HG02852 (cell line): Measurements from ENCODE around the gene APOM.

Source experiments
- ATAC-seq: cut with Tn5 transposase; IDR thresholded peaks from one replicate; pipeline ENCODE4 v1.9.1; 2021; ENCODE audit warnings: mild to moderate bottlenecking, moderate library complexity; ENCODE audit not compliant: unreplicated experiment

APOM gene

DNA sequence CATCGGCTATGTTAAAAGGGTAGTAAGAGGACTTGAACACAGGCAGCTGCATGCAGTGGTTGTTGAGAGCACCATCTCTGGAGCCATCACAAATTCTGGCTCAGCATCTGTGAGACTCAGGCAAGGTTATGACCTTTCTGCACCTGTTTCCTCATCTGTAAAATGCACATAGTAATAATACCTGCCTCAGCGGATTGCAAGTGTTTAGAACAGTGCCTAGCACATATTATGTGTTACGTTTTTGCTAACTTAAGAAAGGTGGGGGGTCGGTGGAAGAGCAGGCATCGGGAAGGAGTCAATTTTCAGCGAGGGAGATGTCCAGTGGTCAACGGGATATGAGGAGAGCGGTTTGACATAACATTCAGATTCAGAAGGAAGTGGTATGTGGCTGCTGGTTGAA lies 22.3 kb downstream of the APOM start:
- no peak for ATAC-seq

DNA sequence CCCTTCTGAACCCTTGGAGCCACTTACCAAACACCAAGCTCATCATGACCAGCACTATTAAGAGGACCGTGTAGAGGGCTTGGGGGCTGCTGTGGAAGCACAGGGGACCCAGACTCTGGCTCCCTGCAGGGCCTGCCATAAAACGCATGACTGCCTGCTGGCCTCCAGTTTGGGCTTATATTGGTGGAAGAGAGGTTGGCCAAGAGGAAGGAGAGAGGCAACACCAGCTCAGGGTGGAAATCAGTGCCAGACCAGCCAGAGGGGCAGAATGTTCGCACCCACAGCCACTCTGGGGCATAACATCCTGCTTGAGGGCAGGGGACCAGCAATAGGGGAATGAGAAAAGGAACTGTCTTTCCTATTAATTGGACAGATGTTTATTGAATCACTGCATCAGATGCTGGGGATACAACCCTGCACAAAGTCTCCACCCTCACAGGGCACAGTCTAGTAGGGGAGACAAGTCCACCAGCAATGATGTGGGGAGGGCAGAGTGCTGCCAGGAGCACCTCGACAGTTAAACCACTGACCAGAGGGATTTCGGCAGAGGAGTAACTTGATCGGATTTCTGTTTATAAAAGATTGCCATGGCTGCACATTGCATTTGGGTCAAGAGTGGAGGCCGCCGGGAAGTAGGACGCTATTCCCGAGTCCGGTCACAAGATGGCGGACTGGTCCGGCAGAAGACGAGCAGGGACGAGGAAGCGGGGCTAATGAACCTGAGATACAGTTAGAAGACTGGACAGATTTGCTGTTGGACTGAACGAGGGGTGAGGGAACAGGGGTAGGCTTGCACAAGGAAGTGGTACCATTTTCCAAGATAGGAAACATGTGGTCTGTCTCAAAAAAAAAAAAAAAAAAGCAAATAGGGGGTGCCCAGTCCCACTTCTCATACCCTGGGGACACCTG lies 24.8 kb downstream of the APOM start, which contains the start of gene LY6G5C:
TSS of gene LY6G5C (minus strand) at position 842 of the 909 bp plus-strand sequence. CDS start at position 148, 694 bp downstream.
- no peak for ATAC-seq

DNA sequence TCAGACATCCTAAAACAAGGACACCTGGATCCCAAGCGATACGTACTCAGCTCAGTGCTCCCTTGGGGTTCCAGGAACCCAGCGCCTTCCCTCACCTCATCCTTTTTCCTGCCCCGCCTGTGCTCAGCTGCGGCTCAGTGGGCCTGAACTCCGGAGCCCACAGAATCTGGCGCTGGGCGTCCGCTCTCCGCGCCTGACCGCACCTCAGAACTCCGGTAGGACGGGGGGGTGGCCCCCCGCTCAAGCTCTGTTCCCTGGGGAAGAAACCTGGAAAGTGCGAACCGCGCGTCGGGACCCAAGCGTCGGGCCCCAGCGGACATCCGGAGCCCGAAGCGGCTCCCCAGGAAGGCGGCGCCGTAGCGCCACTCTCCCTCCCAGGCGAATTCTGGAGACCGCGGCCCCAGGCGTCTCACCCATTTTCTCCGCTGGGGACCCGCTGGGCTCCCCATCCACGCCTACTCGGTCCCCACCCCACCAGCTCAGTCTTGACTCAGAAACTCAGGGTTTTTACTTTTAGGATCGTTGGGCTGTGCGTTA lies 25.5 kb downstream of the APOM start:
- ATAC-seq, result no peak

DNA sequence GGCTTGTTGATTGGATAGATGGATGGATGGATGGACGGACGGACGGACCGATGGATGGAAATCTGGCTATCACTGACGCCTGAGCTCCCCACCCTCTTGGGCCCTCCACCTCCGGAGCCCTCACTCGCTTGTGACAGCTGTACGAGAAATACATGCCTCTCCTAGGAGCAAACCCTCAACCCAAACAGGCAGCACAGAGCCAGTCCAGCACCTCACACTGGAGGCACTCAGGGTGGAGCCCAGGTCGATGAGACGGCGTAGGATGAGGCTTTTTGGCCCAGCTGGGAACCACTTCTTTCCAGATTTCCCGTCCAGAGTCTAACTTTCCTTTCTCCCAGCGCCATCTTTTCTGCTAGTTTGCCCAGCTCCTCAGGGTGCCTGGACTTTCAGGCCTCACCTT lies 27.9 kb downstream of the APOM start:
- ATAC-seq, result no peak

DNA sequence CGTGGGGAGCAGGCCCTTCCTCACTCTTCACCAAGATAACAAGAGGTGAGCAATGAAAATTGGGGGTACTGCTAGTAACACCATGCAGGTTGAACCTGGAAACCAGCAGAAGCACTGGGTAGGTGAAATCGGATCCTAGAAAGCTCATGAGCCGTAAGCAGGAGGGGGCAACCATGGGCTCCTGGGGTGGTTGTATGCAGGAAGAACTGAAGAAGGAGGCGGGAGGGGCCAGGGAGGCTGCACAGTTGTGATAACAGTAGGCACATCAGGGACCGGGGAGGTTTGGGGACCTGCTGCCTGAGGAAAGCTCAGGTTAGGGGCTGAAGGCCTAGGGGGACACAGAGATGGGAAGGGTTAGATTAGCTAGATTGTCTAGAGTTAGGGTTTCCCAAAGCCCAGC lies 30.8 kb downstream of the APOM start:
- no peak for ATAC-seq

DNA sequence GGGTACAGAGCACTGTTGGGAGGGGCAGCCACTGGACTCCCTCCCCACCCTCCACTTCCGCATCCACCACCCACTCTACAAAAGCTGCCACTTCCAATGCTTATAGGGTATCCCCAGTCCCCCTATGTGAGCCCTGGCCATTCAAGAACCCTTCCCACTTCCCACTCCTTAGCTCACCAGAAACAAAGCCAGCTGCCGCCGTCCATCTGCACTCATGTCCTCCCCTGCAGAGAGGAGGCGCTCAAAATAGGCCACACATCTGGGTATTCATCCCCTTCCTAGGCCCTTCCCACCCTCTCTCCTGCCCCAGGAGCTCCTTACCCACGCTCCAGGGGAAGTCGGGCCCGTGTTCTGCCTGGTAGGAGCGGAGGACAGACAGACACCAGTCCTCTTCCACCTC lies 31.6 kb downstream of the APOM start:
- no peak for ATAC-seq

DNA sequence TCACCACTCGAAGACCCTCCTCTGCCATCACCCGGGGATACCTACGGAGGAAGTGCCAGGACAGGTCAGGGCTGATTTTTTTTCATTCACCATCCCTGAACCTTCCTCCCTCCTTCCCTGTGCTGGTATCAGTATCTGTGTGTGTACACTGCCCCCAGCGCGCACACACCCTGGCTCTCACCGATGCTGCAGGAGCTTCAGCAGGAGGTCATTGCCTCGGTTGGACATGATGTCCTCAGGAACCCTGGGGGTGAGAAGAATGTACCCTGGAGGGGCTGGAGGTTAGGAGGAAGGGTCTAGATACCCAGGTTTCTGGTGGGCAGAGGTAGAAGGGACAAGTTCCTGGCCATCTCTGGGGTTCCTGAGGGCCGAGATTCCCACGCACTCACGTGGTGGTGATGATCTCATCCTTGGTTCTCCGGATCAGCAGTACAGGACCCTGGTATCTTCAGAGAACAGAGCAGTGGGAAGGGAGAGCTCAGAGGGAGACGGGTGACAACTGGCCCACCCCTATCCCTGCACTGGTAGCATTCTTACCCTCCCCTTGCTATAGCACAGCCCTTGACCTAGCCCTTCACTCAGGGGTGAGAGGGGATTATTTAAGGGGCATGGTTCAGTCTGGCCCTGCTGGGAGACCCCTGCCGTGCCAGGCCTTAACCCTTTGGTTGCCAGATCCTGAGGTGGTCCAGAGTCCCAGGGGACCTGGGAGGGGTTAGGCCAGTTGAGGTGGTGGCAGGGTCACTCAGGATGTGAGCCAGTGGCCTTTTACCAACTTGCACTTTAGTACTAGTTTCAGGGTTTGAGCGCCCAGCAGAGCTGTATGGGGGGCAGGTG lies 32.4 kb downstream of the APOM start:
- no peak for ATAC-seq

DNA sequence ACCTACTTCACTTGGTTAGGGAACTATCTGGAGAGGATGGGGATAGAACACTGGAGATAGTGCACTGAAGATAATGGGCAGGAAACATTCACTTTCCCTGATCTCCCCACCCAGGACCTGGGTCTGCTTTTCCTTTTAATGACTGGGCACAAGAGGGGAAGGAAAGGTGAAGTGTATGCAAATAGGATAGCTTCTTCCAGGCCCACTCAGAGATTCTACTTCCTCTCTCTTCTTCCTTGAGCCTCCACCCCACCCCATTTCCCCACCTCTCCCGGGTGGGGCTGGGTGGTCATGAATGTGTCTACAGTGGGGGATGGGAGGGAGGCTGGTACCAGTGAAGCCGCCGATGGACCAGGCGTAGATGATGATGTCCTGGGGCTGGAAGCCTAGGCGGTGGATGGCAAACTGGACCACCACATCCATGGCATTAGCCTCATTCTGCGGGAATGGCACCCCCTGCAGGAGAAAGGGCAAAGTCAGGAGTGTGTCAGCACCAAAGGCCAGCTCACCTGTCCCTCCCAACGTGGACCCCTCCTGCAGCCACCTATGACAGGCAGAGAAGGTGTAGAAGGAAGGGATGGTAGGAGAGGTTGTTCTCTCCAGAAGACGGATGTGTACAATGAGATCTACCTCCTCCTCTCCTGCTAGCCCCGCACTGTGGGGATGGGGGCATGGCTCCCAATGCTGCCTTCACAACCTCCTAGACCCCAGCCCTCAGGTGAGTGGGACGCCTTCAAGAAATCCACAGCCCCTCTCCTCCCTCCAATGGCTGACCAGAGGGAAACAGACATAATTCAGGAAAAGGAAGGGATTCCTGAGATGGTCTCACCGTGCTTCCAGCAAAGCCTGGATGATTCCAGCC lies 33.8 kb downstream of the APOM start:
- no peak for ATAC-seq

DNA sequence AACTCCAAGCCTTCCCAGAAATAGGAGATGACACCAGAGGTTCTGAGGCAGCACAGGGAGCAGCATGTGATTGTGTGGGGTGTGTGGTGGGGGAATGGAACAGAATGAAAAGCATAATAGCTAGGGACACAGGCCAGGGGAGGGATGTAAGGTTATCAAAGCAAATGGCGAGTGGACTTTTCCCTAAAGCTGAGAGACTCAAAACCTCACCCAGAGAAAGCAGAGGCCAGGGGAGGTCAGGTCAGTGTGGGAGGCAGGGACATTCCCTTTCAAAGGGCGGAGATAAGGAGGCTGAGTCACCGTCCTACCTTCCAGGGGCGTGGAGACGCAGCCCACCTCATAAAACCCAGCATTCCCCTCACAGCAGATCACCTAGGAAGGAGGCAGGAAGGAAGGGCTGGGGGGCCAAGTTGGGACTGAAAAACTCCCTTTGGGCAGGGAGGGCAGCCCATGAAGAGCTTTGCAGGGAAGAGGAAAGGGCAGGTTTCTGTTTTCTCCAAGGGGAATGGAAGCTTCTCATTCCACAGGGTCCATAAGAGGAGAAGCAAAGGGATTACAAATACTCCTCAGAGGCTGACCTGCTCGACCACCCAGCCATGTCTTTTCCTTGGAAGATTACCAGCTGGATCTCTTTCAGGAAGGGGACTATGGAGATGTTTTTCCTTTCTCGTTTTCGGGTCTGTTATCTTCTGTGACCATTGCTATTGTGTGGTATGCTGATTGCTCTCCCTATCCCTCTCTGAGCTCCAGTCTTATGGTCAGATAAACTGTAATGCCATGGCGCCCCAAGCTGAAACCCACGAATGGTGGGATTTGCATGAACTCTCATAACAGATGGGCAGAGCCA lies 34.8 kb downstream of the APOM start:
- no peak for ATAC-seq

DNA sequence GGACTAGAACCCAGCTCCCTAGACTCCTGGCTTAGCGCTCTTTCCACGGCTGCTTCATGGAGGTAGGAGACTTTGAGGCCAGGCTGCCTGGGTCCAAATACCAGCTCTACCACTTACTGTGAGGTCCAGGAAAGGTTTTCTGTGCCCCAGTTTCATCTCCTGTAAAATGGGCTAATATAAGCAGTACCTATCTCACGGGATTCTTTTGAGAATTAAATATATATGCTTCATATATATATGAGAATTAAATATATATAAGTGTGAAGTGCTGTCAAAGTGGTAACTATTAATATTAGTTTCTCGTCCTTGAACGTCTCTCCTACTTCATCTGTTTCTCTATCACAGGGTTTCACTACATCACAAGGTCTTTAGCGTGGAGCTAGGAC lies 35.4 kb downstream of the APOM start:
- no peak for ATAC-seq

DNA sequence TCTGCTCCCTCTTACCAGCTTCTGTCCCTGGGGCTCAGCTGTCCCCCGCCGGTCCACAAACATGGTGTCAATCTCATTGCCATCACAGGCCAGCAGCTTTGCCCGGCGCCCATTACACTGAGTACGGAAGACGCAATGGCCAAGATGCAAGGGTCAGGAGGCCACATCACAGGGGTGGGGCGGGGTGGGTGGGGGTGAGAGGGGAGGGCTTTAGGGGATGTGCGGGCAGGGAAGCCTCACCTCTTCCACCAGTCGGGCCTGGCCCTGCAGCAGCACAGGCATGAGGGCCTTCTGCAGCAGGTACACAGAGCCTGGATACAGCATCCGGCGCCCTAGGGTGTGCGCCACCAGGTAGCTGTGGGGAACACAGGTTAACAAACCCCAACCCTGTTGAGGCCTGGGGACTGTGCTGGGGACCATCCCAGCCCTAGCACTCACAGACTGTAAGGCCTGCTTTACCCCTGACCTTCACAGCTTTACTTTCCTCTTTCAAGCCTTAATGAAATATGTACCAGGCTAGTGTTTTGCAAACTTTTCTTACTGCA lies 35.9 kb downstream of the APOM start:
- no peak for ATAC-seq

DNA sequence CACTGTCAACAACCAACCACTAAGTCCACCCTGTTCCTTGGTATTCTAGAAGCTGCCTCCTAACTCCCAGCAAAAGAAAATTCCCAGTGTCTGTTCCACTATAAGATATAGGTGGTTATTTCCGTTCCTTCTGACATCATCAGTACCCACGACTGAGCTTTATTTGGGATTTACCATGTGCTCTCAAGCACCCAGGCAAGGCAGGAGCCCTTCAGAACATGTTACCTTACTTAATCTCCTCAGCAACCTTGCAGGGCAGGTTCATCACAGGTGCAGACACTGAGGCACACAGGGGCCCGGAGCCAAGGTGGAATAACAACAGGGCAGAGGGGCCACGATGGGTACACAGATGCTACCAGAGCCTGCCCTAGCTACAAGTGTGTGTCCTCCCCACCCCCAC lies 36.7 kb downstream of the APOM start:
- ATAC-seq, result no peak

DNA sequence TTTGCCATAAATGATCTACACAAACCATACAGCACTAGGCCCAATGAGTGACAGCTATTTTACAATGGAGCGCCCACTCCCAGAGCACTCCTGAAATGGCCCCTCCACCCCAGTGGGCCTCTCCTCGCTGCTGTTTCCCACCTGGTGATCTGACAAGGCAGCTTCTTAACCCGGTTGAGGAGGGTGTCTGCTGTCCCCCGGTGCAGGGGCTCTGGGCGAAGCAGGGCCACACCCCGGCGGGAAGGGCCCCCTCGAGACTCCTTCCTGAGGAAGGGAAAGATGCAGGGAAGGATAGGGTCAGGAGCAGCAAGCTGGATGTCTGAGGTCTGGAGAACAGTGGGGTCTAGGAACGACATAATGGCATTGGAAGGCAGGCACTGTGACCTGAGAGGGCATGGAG lies 37.2 kb downstream of the APOM start:
- ATAC-seq, result no peak

DNA sequence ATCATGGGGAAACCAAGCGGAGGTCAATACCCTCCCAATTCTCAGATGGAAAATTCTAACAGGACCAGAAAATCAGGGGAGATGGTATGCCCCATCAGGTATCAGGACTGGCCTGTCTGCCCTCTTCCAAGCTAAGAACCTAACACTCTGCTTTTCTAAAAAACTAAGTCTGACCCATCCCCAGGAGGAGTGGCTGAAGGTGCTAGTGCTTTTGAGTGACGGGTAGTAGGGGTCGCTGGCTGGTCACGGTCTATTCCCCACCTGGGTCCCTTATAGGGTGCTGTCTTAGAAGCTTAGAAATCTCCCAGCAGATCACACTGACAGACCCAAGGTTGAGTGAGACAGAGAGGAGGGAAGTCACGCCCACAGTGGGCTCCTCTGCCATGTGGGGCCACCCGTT lies 37.8 kb downstream of the APOM start:
- no peak for ATAC-seq

DNA sequence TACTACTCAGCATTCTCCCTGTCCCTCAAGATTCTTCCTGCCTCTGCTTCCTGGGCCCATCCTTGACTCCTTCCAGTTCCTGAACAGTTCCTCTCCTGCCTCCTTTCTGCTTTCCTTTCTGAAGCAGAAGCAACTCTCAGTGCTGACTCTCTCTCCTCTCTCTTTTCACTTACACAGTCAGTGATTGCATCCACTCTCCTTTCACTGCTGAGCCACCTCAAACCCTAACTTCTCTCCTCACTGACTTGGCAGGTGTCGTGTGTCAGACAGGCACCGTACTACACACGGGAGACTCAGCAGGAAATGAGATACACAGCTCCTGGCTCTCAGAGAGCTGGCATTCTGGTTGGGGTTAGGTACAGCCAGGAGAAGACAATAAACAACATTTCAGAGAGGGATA lies 41.9 kb downstream of the APOM start:
- ATAC-seq, result no peak

DNA sequence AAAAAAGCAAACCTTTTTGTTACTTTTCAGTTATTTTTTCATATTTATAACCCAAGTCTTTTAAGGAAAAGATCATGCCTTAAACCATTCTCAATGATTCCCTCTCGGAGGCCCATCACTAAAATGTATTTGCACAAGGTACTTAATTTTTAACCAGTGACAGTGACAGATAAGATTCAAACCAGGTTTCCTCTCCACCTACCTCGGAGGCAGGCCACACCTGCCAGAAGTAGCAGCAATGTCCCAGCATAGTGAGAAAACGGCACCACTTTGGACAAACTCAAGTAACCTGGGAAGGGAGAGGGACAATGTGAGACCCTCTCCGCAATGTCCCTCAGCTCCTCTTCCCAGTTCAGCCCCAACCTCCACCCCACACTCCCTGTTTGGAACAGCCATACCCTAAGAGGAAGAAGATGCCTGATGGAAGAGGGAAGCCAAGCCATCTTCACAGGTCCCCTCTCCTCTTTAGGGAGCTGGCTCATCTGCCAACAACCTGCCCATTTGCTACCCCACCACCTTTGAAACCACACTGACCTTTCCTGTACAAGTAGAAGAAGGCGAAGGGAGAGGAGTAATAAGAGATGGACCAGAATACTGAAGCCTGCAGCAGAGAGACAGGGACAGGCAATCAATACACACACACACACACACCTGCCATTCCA lies 45.2 kb downstream of the APOM start:
- ATAC-seq, result no peak

DNA sequence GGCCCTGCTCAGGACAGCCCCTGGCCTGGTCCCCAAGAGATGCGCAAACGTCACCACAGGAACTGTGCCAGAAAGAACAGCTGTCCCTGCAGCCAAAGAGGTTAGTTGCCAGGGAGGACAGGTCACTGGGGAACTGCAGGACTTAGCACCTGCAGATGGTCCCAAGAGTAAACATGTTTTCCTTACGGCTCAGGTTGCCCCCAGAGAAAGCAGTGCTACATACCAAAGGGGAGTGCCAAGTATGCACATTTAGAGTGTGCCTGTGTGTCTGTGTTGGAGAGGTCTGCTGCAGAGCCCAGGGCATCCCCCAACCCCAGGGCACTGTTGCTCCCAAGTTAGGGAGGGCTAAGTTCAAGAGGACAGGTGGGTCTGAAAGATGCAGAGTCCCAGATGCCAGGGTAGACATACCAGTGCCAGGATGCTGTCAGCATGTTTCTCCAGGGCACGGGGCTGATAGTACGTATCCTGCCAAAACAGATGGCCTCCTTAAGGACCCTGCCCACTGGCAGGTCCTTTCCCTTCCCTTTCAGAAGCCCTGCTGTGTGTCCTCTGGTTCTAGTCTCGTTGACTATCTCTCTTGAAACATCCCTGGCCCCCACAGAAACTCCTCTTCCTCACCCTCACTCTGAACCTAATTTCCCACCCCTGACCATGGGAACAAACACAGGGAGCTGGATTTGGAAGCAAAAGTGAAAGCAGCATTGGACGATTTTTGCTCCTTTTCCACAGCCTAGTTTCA lies 46.1 kb downstream of the APOM start:
- no peak for ATAC-seq

DNA sequence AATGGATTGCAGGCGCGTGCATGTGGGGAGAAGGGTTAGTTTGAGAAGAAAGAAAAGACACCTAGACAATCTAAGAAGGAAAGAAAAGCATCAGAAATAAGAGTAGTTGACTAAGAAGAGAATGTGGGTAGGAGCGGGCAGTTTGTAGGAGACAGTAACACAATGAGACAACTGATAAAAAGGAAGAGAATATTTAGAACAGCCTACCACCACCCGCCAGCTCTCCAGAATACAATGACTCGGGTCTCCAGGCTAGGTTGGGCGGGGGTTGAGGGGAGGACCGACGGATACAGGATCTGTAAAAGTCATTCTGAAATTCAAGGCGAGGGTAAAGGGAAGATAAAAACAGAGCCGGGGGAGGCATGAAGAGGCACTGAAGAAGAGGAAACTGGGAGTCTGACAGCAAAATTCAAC lies 46.7 kb downstream of the APOM start:
- ATAC-seq, result peak; percentile 19
